HepG2 (cell line): ENCODE results near the gene PPIL3. TPM values are rescaled to one million over a fixed set of nuclear protein-coding genes. Genes with fewer than 3 reads are reported as not detected.

Source experiments
- ATAC-seq: fragments of 200-7000 bp; cut with Tn5 transposase; 3 replicates; pipeline ENCODE4 v1.9.1; 2020; ENCODE audit warnings: mild to moderate bottlenecking, moderate library complexity
- BruUV-seq: library from RNA; stranded (reverse); fragments of 400-500 nt; replicated peaks from 2 replicates; lab custom pipeline; 2021; lab: Mats Ljungman, UMichigan
- CTCF ChIA-PET: fragments of 300-600 bp; formaldehyde crosslinking; extraction: SDS; loops from one replicate; lab custom pipeline; 2021; ENCODE audit warnings: low total read pairs, inconsistent platforms, low intra/inter-chr PET ratio; lab: Yijun Ruan, JAX
- POLR2A ChIA-PET: fragments of 350-600 bp; sonication (Branson Sonifier 250); formaldehyde crosslinking; loops from one replicate; lab custom pipeline; 2020; ENCODE audit warnings: antibody characterized with exemption, inconsistent platforms; lab: Yijun Ruan, JAX
- DNase-seq: peaks from one replicate; pipeline ENCODE4 v3.0.0-alpha.2; 2015; ENCODE audit warnings: low spot score
- FAIRE-seq: peaks from 3 replicates; lab custom pipeline; 2011; peaks lifted over from hg19 to GRCh38; lab: Jason Lieb, UNC
- H2AFZ ChIP-seq: one replicate; pipeline ENCODE4 v1.6.1; 2011; ENCODE audit warnings: low read length, inconsistent platforms
- H3K27ac ChIP-seq: fragments of 300-600 bp; 3 replicates; pipeline ENCODE4 v1.8.0; 2011; ENCODE audit warnings: mixed run types, mild to moderate bottlenecking, mixed read lengths, low read length, inconsistent platforms; ENCODE audit not compliant: insufficient read depth; ENCODE audit errors: extremely low read length
- H3K27me3 ChIP-seq, 2 experiments: fragments of 200-600 bp in 1 of 2; 2 replicates in 1 of 2; 3 replicates in 1 of 2; pipeline versions ENCODE4 v1.6.0 to v1.8.0; 2011; ENCODE audit warnings: low read length in 2 of 2, mild to moderate bottlenecking in 2 of 2, moderate library complexity in 2 of 2, inconsistent platforms in 1 of 2; ENCODE audit not compliant: insufficient read depth in 2 of 2, control insufficient read depth in 1 of 2
- H3K36me3 ChIP-seq, 2 experiments: fragments of 200-600 bp in 1 of 2; replicated peaks in 1 of 2; 2 replicates in 1 of 2; 3 replicates in 1 of 2; pipeline versions ENCODE4 v1.5.1 to v1.8.0; 2011; ENCODE audit warnings: low read length in 2 of 2, inconsistent platforms in 1 of 2; ENCODE audit not compliant: insufficient read depth in 2 of 2, control insufficient read depth in 1 of 2
- H3K4me1 ChIP-seq: 2 replicates; pipeline ENCODE4 v1.5.1; 2012; ENCODE audit warnings: low read length, inconsistent platforms; ENCODE audit not compliant: insufficient read depth
- H3K4me2 ChIP-seq: 2 replicates; pipeline ENCODE4 v1.6.0; 2011; ENCODE audit warnings: low read depth, low read length, inconsistent platforms
- H3K4me3 ChIP-seq, 3 experiments: fragments of 200-600 bp in 1 of 3; sonication (generic), shearing (Covaris generic) in 1 of 3; replicated peaks in 1 of 3; 2 replicates each; pipeline ENCODE4 v1.5.1; 2011 to 2016; ENCODE audit warnings: low read length in 3 of 3, inconsistent platforms in 2 of 3, low read depth in 2 of 3, mild to moderate bottlenecking in 2 of 3, control low read depth in 1 of 3, mixed read lengths in 1 of 3; ENCODE audit not compliant: insufficient read depth in 1 of 3
- H3K79me2 ChIP-seq: one replicate; pipeline ENCODE4 v1.6.1; 2011; ENCODE audit warnings: low read length, inconsistent platforms; ENCODE audit not compliant: insufficient read depth
- H3K9ac ChIP-seq: 2 replicates; pipeline ENCODE4 v1.6.0; 2011; ENCODE audit warnings: mild to moderate bottlenecking, low read depth, low read length, inconsistent platforms; ENCODE audit not compliant: insufficient read depth
- H3K9me3 ChIP-seq: 2 replicates; pipeline ENCODE4 v1.5.1; 2012; ENCODE audit warnings: mild to moderate bottlenecking, low read length
- H4K20me1 ChIP-seq: 2 replicates; pipeline ENCODE4 v1.6.0; 2011; ENCODE audit warnings: inconsistent platforms, mild to moderate bottlenecking, low read length, moderate library complexity; ENCODE audit not compliant: insufficient read depth
- AGO1 ChIP-seq: fragments of 200-400 bp; formaldehyde crosslinking; IDR thresholded peaks from 2 replicates; pipeline ENCODE4 v1.6.1; 2017; ENCODE audit warnings: mild to moderate bottlenecking, low read depth, low read length, moderate library complexity; ENCODE audit not compliant: poor library complexity, severe bottlenecking
- ARID5B ChIP-seq: IDR thresholded peaks from 2 replicates; pipeline ENCODE4 v1.4.0; 2020; ENCODE audit warnings: mild to moderate bottlenecking, missing genetic modification reagents
- BCL6 ChIP-seq: IDR thresholded peaks from 2 replicates; pipeline ENCODE4 v1.6.1; 2016; ENCODE audit warnings: missing genetic modification reagents, missing compliant biosample characterization
- CEBPB ChIP-seq: IDR thresholded peaks from 2 replicates; pipeline ENCODE4 v1.6.1; 2011; ENCODE audit warnings: low read depth, low read length, improper control_type of control experiment, borderline replicate concordance
- CEBPG ChIP-seq: IDR thresholded peaks from 2 replicates; pipeline ENCODE4 v1.6.1; 2016
- DDIT3 ChIP-seq: sonication (generic); formaldehyde crosslinking; IDR thresholded peaks from 2 replicates; pipeline ENCODE4 v1.4.0; 2020; ENCODE audit warnings: mild to moderate bottlenecking, missing genetic modification reagents
- EP300 ChIP-seq, 3 experiments: sonication (generic) in 1 of 3; formaldehyde crosslinking in 1 of 3; IDR thresholded peaks; 2 replicates each; pipeline versions ENCODE4 v1.5.1 to v1.6.1; 2011 to 2020; ENCODE audit warnings: low read depth in 2 of 3, low read length in 2 of 3, borderline replicate concordance in 1 of 3, improper control_type of control experiment in 1 of 3, mild to moderate bottlenecking in 1 of 3, missing genetic modification reagents in 1 of 3, moderate library complexity in 1 of 3
- FOXA3 ChIP-seq: IDR thresholded peaks from 2 replicates; pipeline ENCODE4 v1.6.1; 2016; ENCODE audit warnings: missing genetic modification reagents, missing compliant biosample characterization
- GATAD2A ChIP-seq: IDR thresholded peaks from 2 replicates; pipeline ENCODE4 v1.6.1; 2016
- KAT8 ChIP-seq: IDR thresholded peaks from 2 replicates; pipeline ENCODE4 v1.6.1; 2016; ENCODE audit warnings: missing genetic modification reagents, missing compliant biosample characterization
- NCOA2 ChIP-seq: sonication (generic); formaldehyde crosslinking; IDR thresholded peaks from 2 replicates; pipeline ENCODE4 v1.8.0; 2022; ENCODE audit warnings: inconsistent platforms
- RFXANK ChIP-seq: IDR thresholded peaks from 2 replicates; pipeline ENCODE4 v1.6.1; 2016
- SMC3 ChIP-seq: IDR thresholded peaks from 2 replicates; pipeline ENCODE4 v1.6.1; 2011; ENCODE audit warnings: low read length, improper control_type of control experiment
- TCF7 ChIP-seq: sonication (generic); IDR thresholded peaks from 2 replicates; pipeline ENCODE4 v1.6.1; 2016; ENCODE audit warnings: antibody characterized with exemption, low read depth
- ZFP90 ChIP-seq: sonication (generic); formaldehyde crosslinking; IDR thresholded peaks from 2 replicates; pipeline ENCODE4 v1.8.0; 2022; ENCODE audit warnings: missing genetic modification reagents, mild to moderate bottlenecking, inconsistent platforms, borderline replicate concordance
- ZNF30 ChIP-seq: sonication (generic); formaldehyde crosslinking; IDR thresholded peaks from 2 replicates; pipeline ENCODE4 v1.5.0; 2020; ENCODE audit warnings: mild to moderate bottlenecking, missing genetic modification reagents
- ZNF432 ChIP-seq: sonication (generic); formaldehyde crosslinking; IDR thresholded peaks from 2 replicates; pipeline ENCODE4 v1.5.0; 2020; ENCODE audit warnings: missing genetic modification reagents, mild to moderate bottlenecking, borderline replicate concordance
- ZNF737 ChIP-seq: sonication (generic); formaldehyde crosslinking; IDR thresholded peaks from 2 replicates; pipeline ENCODE4 v1.5.0; 2020; ENCODE audit warnings: missing genetic modification reagents, mild to moderate bottlenecking, borderline replicate concordance
- WGBS: methylation state at CpG from one replicate; pipeline ENCODE4 v1.1.6; 2017; ENCODE audit warnings: low lambda C conversion rate; 5-methylcytosine and 5-hydroxymethylcytosine counted together
- in situ Hi-C: cut with HindIII; loops from 2 replicates; pipeline ENCODE4 v1.10.0; 2017; ENCODE audit warnings: low pct_unique_long_range_greater_than_20kb; ENCODE audit not compliant: extremely low pct_ligation_motif_present
- intact Hi-C: fragments of 100-400 bp; cut with micrococcal nuclease; formaldehyde crosslinking; loops from one replicate; pipeline ENCODE4 v1.10.0; 2022; ENCODE audit not compliant: unreplicated experiment
- polyA plus RNA-seq, 8 experiments: library from polyadenylated mRNA; depleted of rRNA in 3 of 8; stranded (reverse) in 7 of 8; unstranded in 1 of 8; fragments of >200 nt; fragmentation: Illumina TruSeq in 4 of 8; extraction: Trizol in 4 of 8; gene quantifications; 2 replicates each; pipeline versions ENCODE4 v1.2.1 to v1.2.3, GENCODE V29; 2011 to 2016; ENCODE audit warnings: low read depth in 4 of 8, missing spikeins in 1 of 8, mixed read lengths in 1 of 8; ENCODE audit not compliant: insufficient read depth in 1 of 8
- total RNA-seq, 5 experiments: library from RNA; depleted of rRNA; stranded (reverse); fragments of >200 nt; fragmentation: Illumina TruSeq; extraction: Trizol; gene quantifications; 2 replicates each; pipeline ENCODE4 v1.2.3, GENCODE V29; 2016; ENCODE audit warnings: low read depth in 1 of 5

PPIL3 gene
- total and polyA plus RNA-seq, 2 of the 13 experiments (the other 11 are each of a cell fraction or from before 2014, with no cell fraction given) = 98.7 to 107 TPM

- in situ Hi-C loops (no loop called here), intact Hi-C loops (no loop called here)
- ChIA-PET CTCF (no interaction called here), POLR2A (interaction anchor here (1.2 to 3.2 kb wide), 2 partner anchors 14 to 33 kb away, joined by 4 to 9 read pairs; partner anchors contain the start of gene ORC2)
- Histone ChIP-seq H3K36me3 (peaks cover 27 to 63% of the 10 kb centered on the region in 2 experiments), H3K4me1 (peaks cover 25% of the 10 kb centered on the region), H3K4me3 (no peak overlapping the region), H2AFZ (no peak overlapping the region), H3K27me3 (no peaks in the 10 kb centered on the region), H3K27ac (no peak overlapping the region), H3K9ac (no peak overlapping the region), H3K79me2 (no peaks in the 10 kb centered on the region), H4K20me1 (no peaks in the 10 kb centered on the region; the same call in 1 of the 2 replicates), H3K9me3 (no peaks in the 10 kb centered on the region), H3K4me2 (no peak overlapping the region)
- no peak for ATAC-seq
- no TSS peak for BruUV-seq
- peak; percentile 12 for DNase-seq
- 64% methylated on average over 3 of the region's 3 CpGs for WGBS
- TF ChIP-seq BCL6 (CRISPR knock-in tag) = peak; percentile 43
- TF ChIP-seq FOXA3 (CRISPR knock-in tag) = peak; percentile 37; the same call in 1 of the 2 replicates
- peak; percentile 13; the same call in 1 of the 2 replicates for TF ChIP-seq KAT8 (CRISPR knock-in tag)
- TF ChIP-seq SMC3 = no peak
- no peak for TF ChIP-seq RFXANK (CRISPR knock-in tag)
- TF ChIP-seq ZNF737 (CRISPR knock-in tag) = no peak
- TF ChIP-seq ZFP90 (CRISPR knock-in tag) = no peak
- TF ChIP-seq NCOA2 (CRISPR knock-in tag) = 0 out of 2 replicates have a peak, but pooled peaks have one; percentile 13
- no peak for TF ChIP-seq DDIT3
- TF ChIP-seq ARID5B (CRISPR knock-in tag) = peak; percentile 26; the same call in 1 of the 2 replicates
- peak; percentile 54; the same call in 1 of the 2 replicates for TF ChIP-seq GATAD2A (CRISPR knock-in tag)
- TF ChIP-seq TCF7 = peak; percentile 38; the same call in 1 of the 2 replicates
- TF ChIP-seq ZNF432 (CRISPR knock-in tag) = no peak
- peak in 1 of 2 experiments; percentile 24; a peak in 1 of 4 replicates for TF ChIP-seq EP300 (IDR thresholded peaks at IDR 0.05; ENCODE audit: low read depth in 2 of 2, low read length in 2 of 2)
- TF ChIP-seq EP300 (CRISPR knock-in tag; IDR thresholded peaks at IDR 0.05; ENCODE audit: borderline replicate concordance) = no peak
- no peak for TF ChIP-seq ZNF30
- no peak for TF ChIP-seq AGO1
- TF ChIP-seq CEBPG (CRISPR knock-in tag) = peak; percentile 69
- TF ChIP-seq CEBPB = peak; percentile 83
- no peak for FAIRE-seq
Observed at GRCh38 chr2:200930947-200931626, 42.2 kb upstream of the PPIL3 start.
